Trophoblast cell (in vitro differentiated cells and primary cell): Measurements from ENCODE around the gene CCDC78.

Source experiments
- DNase-seq, 2 donors: peaks; one replicate each; pipeline ENCODE4 v3.0.0-alpha.2; 2016
- H2AFZ ChIP-seq: 2 replicates; pipeline ENCODE4 v1.6.1; 2013; ENCODE audit warnings: low read length, moderate library complexity, mild to moderate bottlenecking; ENCODE audit not compliant: insufficient read depth, poor library complexity
- H2AK5ac ChIP-seq: 2 replicates; pipeline ENCODE4 v1.6.1; 2013; ENCODE audit warnings: mild to moderate bottlenecking, low read length
- H2BK120ac ChIP-seq: 2 replicates; pipeline ENCODE4 v1.6.1; 2013; ENCODE audit warnings: low read length, mild to moderate bottlenecking, moderate library complexity; ENCODE audit not compliant: insufficient read depth, poor library complexity
- H2BK12ac ChIP-seq: 2 replicates; pipeline ENCODE4 v1.6.1; 2013; ENCODE audit warnings: mild to moderate bottlenecking, low read length, moderate library complexity
- H2BK5ac ChIP-seq: 2 replicates; pipeline ENCODE4 v1.6.1; 2013; ENCODE audit warnings: low read length, low read depth, moderate library complexity, mild to moderate bottlenecking; ENCODE audit not compliant: poor library complexity
- H3K14ac ChIP-seq: 2 replicates; pipeline ENCODE4 v1.6.1; 2013; ENCODE audit warnings: mild to moderate bottlenecking, low read length
- H3K18ac ChIP-seq: 2 replicates; pipeline ENCODE4 v1.6.1; 2013; ENCODE audit warnings: mild to moderate bottlenecking, low read length
- H3K23ac ChIP-seq: 2 replicates; pipeline ENCODE4 v1.6.1; 2013; ENCODE audit warnings: low read length
- H3K27ac ChIP-seq: 2 replicates; pipeline ENCODE4 v1.5.1; 2013; ENCODE audit warnings: low read depth, mild to moderate bottlenecking, inconsistent platforms, low read length, moderate library complexity
- H3K27me3 ChIP-seq: 2 replicates; pipeline ENCODE4 v1.6.1; 2013; ENCODE audit warnings: inconsistent platforms, mild to moderate bottlenecking, low read length, moderate library complexity; ENCODE audit not compliant: insufficient read depth
- H3K36me3 ChIP-seq, 2 experiments: 1 replicate in 1 of 2; 2 replicates in 1 of 2; pipeline ENCODE4 v1.6.1; 2013; ENCODE audit warnings: low read length in 2 of 2, mild to moderate bottlenecking in 2 of 2, moderate library complexity in 1 of 2; ENCODE audit not compliant: insufficient read depth in 2 of 2, control insufficient read depth in 1 of 2
- H3K4ac ChIP-seq: 2 replicates; pipeline ENCODE4 v1.6.1; 2013; ENCODE audit warnings: low read depth, mild to moderate bottlenecking, low read length, moderate library complexity
- H3K4me1 ChIP-seq, 2 experiments: 1 replicate in 1 of 2; 2 replicates in 1 of 2; pipeline ENCODE4 v1.6.1; 2013; ENCODE audit warnings: low read length in 2 of 2, mild to moderate bottlenecking in 2 of 2, moderate library complexity in 1 of 2; ENCODE audit not compliant: insufficient read depth in 2 of 2, control insufficient read depth in 1 of 2
- H3K4me2 ChIP-seq: 2 replicates; pipeline ENCODE4 v1.6.1; 2013; ENCODE audit warnings: inconsistent platforms, mild to moderate bottlenecking, low read length, moderate library complexity
- H3K4me3 ChIP-seq: 2 replicates; pipeline ENCODE4 v1.5.1; 2013; ENCODE audit warnings: mild to moderate bottlenecking, low read depth, low read length, inconsistent platforms
- H3K79me1 ChIP-seq: one replicate; pipeline ENCODE4 v1.6.1; 2013; ENCODE audit warnings: low read length
- H3K79me2 ChIP-seq: 2 replicates; pipeline ENCODE4 v1.6.1; 2013; ENCODE audit warnings: low read length, mild to moderate bottlenecking; ENCODE audit not compliant: control insufficient read depth, insufficient read depth, poor library complexity
- H3K9ac ChIP-seq: 2 replicates; pipeline ENCODE4 v1.6.1; 2013; ENCODE audit warnings: mild to moderate bottlenecking, low read length
- H3K9me3 ChIP-seq: 2 replicates; pipeline ENCODE4 v1.6.1; 2013; ENCODE audit warnings: low read depth, mild to moderate bottlenecking, control low read depth, inconsistent platforms, low read length; ENCODE audit not compliant: insufficient read depth
- H4K12ac ChIP-seq: 2 replicates; pipeline ENCODE4 v1.6.1; 2013; ENCODE audit warnings: low read depth, mild to moderate bottlenecking, low read length, moderate library complexity
- H4K8ac ChIP-seq: 2 replicates; pipeline ENCODE4 v1.6.1; 2013; ENCODE audit warnings: low read depth, mild to moderate bottlenecking, low read length, moderate library complexity
- H4K91ac ChIP-seq: one replicate; pipeline ENCODE4 v1.6.1; 2013; ENCODE audit warnings: low read depth, mild to moderate bottlenecking, low read length, moderate library complexity
- WGBS: extraction: QIAGEN DNeasy Blood & Tissue Kit; methylation state at CpG from one replicate; pipeline ENCODE4 v1.1.7; 2013; ENCODE audit warnings: missing lambda C conversion rate; ENCODE audit not compliant: insufficient read length, insufficient coverage; ENCODE audit errors: extremely low coverage; 5-methylcytosine and 5-hydroxymethylcytosine counted together

Gene CCDC78

DNA sequence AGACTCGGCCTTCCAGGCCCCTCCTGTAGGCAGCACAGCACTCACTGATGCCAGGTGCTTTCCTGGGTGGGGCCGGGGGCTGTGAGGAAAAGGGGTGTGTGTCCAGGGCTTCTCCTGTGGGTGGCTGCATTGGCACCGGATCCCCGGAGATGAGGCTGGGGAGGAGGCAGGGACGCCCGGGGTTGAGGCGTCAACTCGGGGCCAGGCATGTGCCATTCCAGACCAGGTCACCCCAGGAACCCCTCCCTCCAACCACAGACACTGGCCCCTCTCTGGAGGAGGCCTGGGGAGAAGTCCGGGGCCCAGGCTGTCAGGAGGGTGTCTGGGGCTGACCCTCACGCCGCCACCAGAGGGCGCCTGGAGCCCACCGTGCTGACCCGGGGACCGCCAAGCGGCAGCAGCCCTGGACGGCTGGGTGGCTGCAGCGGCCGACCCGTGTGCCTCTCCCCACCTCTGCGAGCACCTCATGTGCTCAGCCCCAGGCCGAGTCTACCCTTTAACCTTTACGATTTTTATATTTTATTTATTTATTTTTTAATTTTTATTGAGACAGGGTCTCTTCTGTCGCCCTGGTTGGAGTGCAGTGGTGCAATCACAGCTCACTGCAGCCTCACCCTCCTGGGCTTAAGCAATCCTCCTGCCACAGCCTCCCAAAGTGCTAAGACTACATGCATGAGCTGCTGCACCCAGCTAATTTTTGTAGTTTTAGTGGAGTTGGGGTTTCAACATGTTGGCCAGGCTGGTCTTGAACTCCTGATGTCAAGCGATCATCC is 14.5 kb downstream of the CCDC78 start:
- H2BK12ac ChIP-seq = no peak overlapping the region
- no peak overlapping the region for H3K23ac ChIP-seq
- no peak overlapping the region for H2BK5ac ChIP-seq
- H4K8ac ChIP-seq = no peak overlapping the region
- H2BK120ac ChIP-seq = no peak overlapping the region
- no CpG with 5 or more reads among the region's 25 CpGs for WGBS
- H4K91ac ChIP-seq = no peak overlapping the region
- no peak overlapping the region for H3K4me2 ChIP-seq
- H3K4ac ChIP-seq = no peak overlapping the region
- H3K36me3 ChIP-seq = no peaks in the 10 kb centered on the region
- peaks cover 20% of the 10 kb centered on the region for H3K27me3 ChIP-seq
- DNase-seq = peak; percentile 67 to 81
- H3K4me1 ChIP-seq = peaks cover 18 to 19% of the 10 kb centered on the region in 2 experiments
- H4K12ac ChIP-seq = no peak overlapping the region
- no peak overlapping the region for H3K9ac ChIP-seq
- H3K9me3 ChIP-seq = peaks cover 14% of the 10 kb centered on the region
- H2AFZ ChIP-seq = no peak overlapping the region
- H3K79me2 ChIP-seq = no peaks in the 10 kb centered on the region
- H2AK5ac ChIP-seq = no peak overlapping the region
- peaks cover 2% of the 10 kb centered on the region for H3K79me1 ChIP-seq
- no peak overlapping the region for H3K4me3 ChIP-seq
- no peak overlapping the region for H3K27ac ChIP-seq
- no peak overlapping the region for H3K18ac ChIP-seq
- H3K14ac ChIP-seq = no peak overlapping the region

DNA sequence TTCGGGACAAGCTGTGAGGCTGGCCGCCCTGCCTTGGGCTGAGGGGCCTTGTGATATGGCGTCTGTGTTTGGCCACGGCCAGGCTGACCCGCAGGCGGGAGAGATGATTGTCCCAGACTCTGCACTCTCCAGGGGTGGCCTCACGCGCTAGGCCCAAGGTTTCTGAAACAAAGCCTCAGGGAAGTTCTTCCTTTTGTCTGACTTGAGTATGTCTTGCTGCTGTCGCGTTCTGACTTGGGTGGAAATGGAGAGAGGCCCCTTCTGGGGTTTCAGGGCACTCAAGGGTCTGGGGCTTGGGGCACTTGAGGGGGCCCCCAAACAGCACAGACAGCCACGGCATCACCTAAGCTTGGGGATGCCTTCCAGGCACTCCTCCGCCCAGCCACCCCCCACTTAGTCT is 15.2 kb downstream of the CCDC78 start:
- H3K36me3 ChIP-seq = no peaks in the 10 kb centered on the region
- no peak overlapping the region for H3K27ac ChIP-seq
- no peak overlapping the region for H2BK120ac ChIP-seq

GRCh38 chr16:710500-711075 is 15.7 kb downstream of the CCDC78 start:
- no peak overlapping the region for H3K4me3 ChIP-seq
- H3K27ac ChIP-seq = no peak overlapping the region
- no peak overlapping the region for H2AK5ac ChIP-seq
- no peak overlapping the region for H3K18ac ChIP-seq
- H2AFZ ChIP-seq = no peak overlapping the region
- no peak overlapping the region for H3K23ac ChIP-seq
- no peak overlapping the region for H4K8ac ChIP-seq
- H3K4me1 ChIP-seq = peaks cover 15 to 16% of the 10 kb centered on the region in 2 experiments
- H4K91ac ChIP-seq = no peak overlapping the region
- H3K79me1 ChIP-seq = peaks cover 2% of the 10 kb centered on the region
- H3K4me2 ChIP-seq = no peak overlapping the region
- WGBS = no CpG with 5 or more reads among the region's 21 CpGs
- DNase-seq = no peak
- H3K9ac ChIP-seq = no peak overlapping the region
- H3K9me3 ChIP-seq = peaks cover 12% of the 10 kb centered on the region
- H3K4ac ChIP-seq = no peak overlapping the region
- H2BK5ac ChIP-seq = no peak overlapping the region
- H4K12ac ChIP-seq = no peak overlapping the region
- no peak overlapping the region for H2BK120ac ChIP-seq
- no peaks in the 10 kb centered on the region for H3K79me2 ChIP-seq
- peaks cover 21% of the 10 kb centered on the region for H3K27me3 ChIP-seq
- no peak overlapping the region for H2BK12ac ChIP-seq
- H3K36me3 ChIP-seq = no peaks in the 10 kb centered on the region
- H3K14ac ChIP-seq = no peak overlapping the region

More for the DNA sequence above, 15.2 kb downstream of the CCDC78 start:
- H3K4me3 ChIP-seq = no peak overlapping the region
- H2BK5ac ChIP-seq = no peak overlapping the region
- no peak overlapping the region for H2BK12ac ChIP-seq
- no peak overlapping the region for H4K8ac ChIP-seq
- peaks cover 24% of the 10 kb centered on the region for H3K27me3 ChIP-seq
- H3K9me3 ChIP-seq = peaks cover 12% of the 10 kb centered on the region
- H3K4me2 ChIP-seq = no peak overlapping the region
- H2AK5ac ChIP-seq = no peak overlapping the region
- H3K4ac ChIP-seq = no peak overlapping the region
- H3K79me1 ChIP-seq = peaks cover 2% of the 10 kb centered on the region
- no peak overlapping the region for H4K12ac ChIP-seq
- H3K18ac ChIP-seq = no peak overlapping the region
- no peaks in the 10 kb centered on the region for H3K79me2 ChIP-seq
- peaks cover 18 to 19% of the 10 kb centered on the region in 2 experiments for H3K4me1 ChIP-seq
- no CpG with 5 or more reads among the region's 12 CpGs for WGBS
- no peak overlapping the region for H3K9ac ChIP-seq
- H4K91ac ChIP-seq = no peak overlapping the region
- no peak overlapping the region for H3K14ac ChIP-seq
- DNase-seq = no peak
- no peak overlapping the region for H2AFZ ChIP-seq
- no peak overlapping the region for H3K23ac ChIP-seq

DNA sequence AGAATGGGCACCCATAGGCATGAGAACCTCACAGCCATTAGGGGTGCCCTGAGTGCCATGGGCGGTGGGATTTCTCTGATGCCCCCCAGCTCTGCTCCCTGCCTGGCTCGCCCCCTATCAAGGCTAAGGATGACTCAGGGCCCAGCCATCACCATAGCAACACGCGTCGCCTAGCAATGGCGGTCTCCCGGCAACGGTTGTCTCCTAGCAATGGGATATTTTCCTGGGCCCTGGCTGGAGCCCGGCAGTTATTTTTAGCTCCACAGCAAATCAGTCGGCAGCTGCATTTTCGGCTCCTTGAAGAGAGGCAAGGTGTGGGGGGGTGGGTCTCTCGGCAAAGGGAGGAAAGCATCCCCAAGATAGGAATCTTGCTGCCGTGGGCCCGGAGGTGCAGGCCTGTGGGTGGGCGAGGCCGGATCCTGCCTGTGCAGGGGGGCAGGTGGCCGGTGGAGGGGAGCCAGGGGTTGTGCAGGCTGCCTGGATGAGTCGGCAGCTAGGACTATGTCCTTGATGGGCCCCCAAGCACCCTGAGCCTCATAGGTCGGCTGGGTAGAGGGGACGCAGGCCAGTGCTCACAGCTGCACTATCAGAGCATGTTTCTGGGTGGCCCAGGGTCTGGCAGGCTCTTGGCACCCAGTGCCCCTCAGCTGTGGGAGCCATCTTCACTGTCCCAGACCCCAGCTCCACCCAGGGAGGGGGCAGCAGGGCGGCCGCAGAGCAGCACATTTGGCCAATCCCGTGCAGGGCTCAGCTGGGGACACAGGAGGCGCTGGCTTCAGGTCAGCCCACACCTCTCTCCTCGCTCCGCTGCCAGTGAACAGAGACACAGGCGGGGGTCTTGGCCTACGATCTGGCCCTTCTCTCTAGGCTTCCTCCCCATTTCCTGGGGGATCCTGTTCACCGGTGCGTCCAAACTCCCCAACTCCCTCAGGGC is 16.4 kb downstream of the CCDC78 start:
- Histone ChIP-seq H2BK12ac (no peak overlapping the region), H4K91ac (no peak overlapping the region), H3K79me1 (peaks cover 2% of the 10 kb centered on the region), H3K79me2 (no peaks in the 10 kb centered on the region), H3K9me3 (peaks cover 12% of the 10 kb centered on the region), H3K4me2 (no peak overlapping the region), H3K4me1 (peaks cover 12 to 13% of the 10 kb centered on the region in 2 experiments), H3K27ac (no peak overlapping the region), H3K18ac (no peak overlapping the region), H3K36me3 (no peaks in the 10 kb centered on the region), H3K9ac (no peak overlapping the region), H4K12ac (no peak overlapping the region), H3K4me3 (no peak overlapping the region), H4K8ac (no peak overlapping the region), H2BK120ac (no peak overlapping the region), H2BK5ac (no peak overlapping the region), H2AK5ac (no peak overlapping the region), H3K4ac (no peak overlapping the region), H3K23ac (no peak overlapping the region), H3K14ac (no peak overlapping the region), H2AFZ (no peak overlapping the region), H3K27me3 (peaks cover 20% of the 10 kb centered on the region)
- DNase-seq = peak; percentile 71 to 72
- WGBS = no CpG with 5 or more reads among the region's 30 CpGs
